K562 (cell line): Measurements from ENCODE around the gene PPP6R3. TPM values are rescaled to one million over a fixed set of nuclear protein-coding genes. Genes with fewer than 3 reads are reported as not detected.

Source experiments
- ATAC-seq: fragments of 200-7000 bp; cut with Tn5 transposase; 3 replicates; pipeline ENCODE4 v1.9.1; 2020; ENCODE audit warnings: moderate library complexity
- BruUV-seq: library from RNA; stranded (reverse); fragments of 400-500 nt; replicated peaks from 2 replicates; lab custom pipeline; 2021; lab: Mats Ljungman, UMichigan
- CTCF ChIA-PET: fragments of 300-600 bp; formaldehyde crosslinking; extraction: SDS; loops from one replicate; lab custom pipeline; 2021; ENCODE audit warnings: low intra/inter-chr PET ratio; lab: Yijun Ruan, JAX
- POLR2A ChIA-PET: fragments of 300-600, 350-650 bp; sonication (Branson Sonifier 250); formaldehyde crosslinking; extraction: SDS; loops from one replicate; lab custom pipeline; 2021; ENCODE audit warnings: antibody characterized with exemption, inconsistent platforms; lab: Yijun Ruan, JAX
- DNase-seq, 4 experiments: peaks; one replicate each; pipeline versions ENCODE4 v3.0.0 to v3.0.0-alpha.2; 2011 to 2018; ENCODE audit warnings: low spot score in 3 of 4, mixed read lengths in 3 of 4; ENCODE audit errors: extremely low read depth in 1 of 4
- FAIRE-seq: peaks from 2 replicates; lab custom pipeline; 2011; peaks lifted over from hg19 to GRCh38; lab: Jason Lieb, UNC
- H2AFZ ChIP-seq: 2 replicates; pipeline ENCODE4 v1.6.0; 2011; ENCODE audit warnings: low read depth, low read length, control low read depth, inconsistent platforms
- H3K27ac ChIP-seq: fragments of 200-600 bp; 3 replicates; pipeline ENCODE4 v1.8.0; 2011; ENCODE audit warnings: low read depth, mild to moderate bottlenecking, control low read depth, inconsistent platforms, low read length, moderate library complexity, mixed read lengths; ENCODE audit errors: extremely low read depth
- H3K27me3 ChIP-seq, 2 experiments: fragments of 300-600 bp in 1 of 2; 2 replicates in 1 of 2; 3 replicates in 1 of 2; pipeline versions ENCODE4 v1.6.0 to v1.8.0; 2011; ENCODE audit warnings: inconsistent platforms in 2 of 2, low read length in 2 of 2, mild to moderate bottlenecking in 1 of 2, mixed read lengths in 1 of 2, moderate library complexity in 1 of 2; ENCODE audit not compliant: control insufficient read depth in 2 of 2, insufficient read depth in 2 of 2
- H3K36me3 ChIP-seq: fragments of 300-600 bp; 3 replicates; pipeline ENCODE4 v1.8.0; 2011; ENCODE audit warnings: mild to moderate bottlenecking, low read length, inconsistent platforms; ENCODE audit not compliant: control insufficient read depth, insufficient read depth
- H3K4me1 ChIP-seq, 2 experiments: fragments of 200-600 bp in 1 of 2; replicated peaks in 1 of 2; 2 replicates in 1 of 2; 3 replicates in 1 of 2; pipeline versions ENCODE4 v1.5.1 to v1.8.0; 2011; ENCODE audit warnings: inconsistent platforms in 2 of 2, low read length in 2 of 2, mild to moderate bottlenecking in 1 of 2, mixed read lengths in 1 of 2, moderate library complexity in 1 of 2; ENCODE audit not compliant: control insufficient read depth in 2 of 2, insufficient read depth in 2 of 2
- H3K4me2 ChIP-seq: 2 replicates; pipeline ENCODE4 v1.6.1; 2011; ENCODE audit warnings: low read length, control low read depth, inconsistent platforms, mixed read lengths; ENCODE audit not compliant: insufficient read depth
- H3K4me3 ChIP-seq: fragments of 200-600 bp; sonication (generic), shearing (Covaris generic); 2 replicates; pipeline ENCODE4 v1.5.1; 2016; ENCODE audit warnings: control low read depth, inconsistent platforms
- H3K79me2 ChIP-seq: fragments of 200-600 bp; 3 replicates; pipeline ENCODE4 v1.8.0; 2011; ENCODE audit warnings: low read length, inconsistent platforms; ENCODE audit not compliant: control insufficient read depth, insufficient read depth
- H3K9ac ChIP-seq, 2 experiments: 2 replicates each; pipeline versions ENCODE4 v1.6.0 to v1.6.1; 2011; ENCODE audit warnings: low read depth in 2 of 2, low read length in 2 of 2, control low read depth in 1 of 2, inconsistent platforms in 1 of 2, mild to moderate bottlenecking in 1 of 2, mixed read lengths in 1 of 2; ENCODE audit not compliant: insufficient read depth in 1 of 2
- H3K9me1 ChIP-seq: one replicate; pipeline ENCODE4 v1.6.0; 2011; ENCODE audit warnings: inconsistent platforms, mild to moderate bottlenecking, low read length, moderate library complexity; ENCODE audit not compliant: control insufficient read depth, insufficient read depth
- H3K9me3 ChIP-seq: replicated peaks from 2 replicates; pipeline ENCODE4 v1.5.1; 2011; ENCODE audit warnings: low read depth, low read length, inconsistent platforms; ENCODE audit not compliant: control insufficient read depth, insufficient read depth
- H4K20me1 ChIP-seq: replicated peaks from 2 replicates; pipeline ENCODE4 v1.6.1; 2011; ENCODE audit warnings: low read length, inconsistent platforms, mixed read lengths; ENCODE audit not compliant: control insufficient read depth, insufficient read depth
- CHD2 ChIP-seq: IDR thresholded peaks from 2 replicates; pipeline ENCODE4 v1.6.1; 2011; ENCODE audit warnings: low read depth, low read length
- GABPB1 ChIP-seq: sonication (generic); formaldehyde crosslinking; IDR thresholded peaks from 2 replicates; pipeline ENCODE4 v1.8.0; 2022; ENCODE audit warnings: mild to moderate bottlenecking, missing genetic modification reagents
- MYBL2 ChIP-seq, 2 experiments: fragments of 450-650 bp in 1 of 2; sonication (generic) in 1 of 2; formaldehyde crosslinking in 1 of 2; IDR thresholded peaks; 2 replicates each; pipeline versions ENCODE4 v1.6.1 to v1.8.1; 2017 to 2022; ENCODE audit warnings: borderline replicate concordance in 1 of 2, inconsistent platforms in 1 of 2, low read depth in 1 of 2, mild to moderate bottlenecking in 1 of 2, missing genetic modification reagents in 1 of 2, moderate library complexity in 1 of 2
- NEUROD1 ChIP-seq: fragments of 150-350 bp; IDR thresholded peaks from 2 replicates; pipeline ENCODE4 v1.6.1; 2014; ENCODE audit warnings: borderline replicate concordance, low read length, low read depth; ENCODE audit not compliant: partially characterized antibody
- SMARCA5 ChIP-seq: fragments of 450-650 bp; IDR thresholded peaks from 2 replicates; pipeline ENCODE4 v1.6.1; 2016
- SP1 ChIP-seq: sonication (generic); formaldehyde crosslinking; IDR thresholded peaks from 2 replicates; pipeline ENCODE4 v1.8.1; 2022; ENCODE audit warnings: mild to moderate bottlenecking, missing genetic modification reagents
- TAL1 ChIP-seq: fragments of 450-650 bp; IDR thresholded peaks from 2 replicates; pipeline ENCODE4 v1.6.1; 2016; ENCODE audit warnings: mild to moderate bottlenecking
- TEAD2 ChIP-seq: fragments of 450-650 bp; IDR thresholded peaks from 2 replicates; pipeline ENCODE4 v1.6.1; 2016; ENCODE audit warnings: missing genetic modification characterization, control low read depth, missing compliant biosample characterization
- U2AF1 ChIP-seq: fragments of 200-400 bp; formaldehyde crosslinking; optimal IDR thresholded peaks from 2 replicates; pipeline ENCODE3; 2017; ENCODE audit warnings: mild to moderate bottlenecking, low read depth, low read length, moderate library complexity
- ZFP1 ChIP-seq: fragments of 450-650 bp; formaldehyde crosslinking; IDR thresholded peaks from 2 replicates; pipeline ENCODE4 v1.4.0; 2020; ENCODE audit warnings: mild to moderate bottlenecking, mixed read lengths
- ZNF143 ChIP-seq: sonication (generic); formaldehyde crosslinking; IDR thresholded peaks from 2 replicates; pipeline ENCODE4 v1.9.0; 2022; ENCODE audit warnings: mild to moderate bottlenecking, missing genetic modification reagents
- ZNF146 ChIP-seq: IDR thresholded peaks from one replicate; pipeline ENCODE4 v1.6.1; 2018; ENCODE audit warnings: missing compliant biosample characterization; ENCODE audit not compliant: unreplicated experiment
- ZSCAN32 ChIP-seq: fragments of 450-650 bp; formaldehyde crosslinking; IDR thresholded peaks from 2 replicates; pipeline ENCODE4 v1.4.0; 2020; ENCODE audit warnings: mild to moderate bottlenecking, moderate library complexity
- WGBS: fragments of 100-300 bp; shearing (Covaris generic); methylation state at CpG from one replicate; pipeline ENCODE4 v1.1.6; 2016; ENCODE audit warnings: low coverage, mixed read lengths; ENCODE audit not compliant: insufficient coverage; ENCODE audit errors: missing lambda C conversion rate; 5-methylcytosine and 5-hydroxymethylcytosine counted together
- in situ Hi-C: fragments of 300-500 bp; cut with MboI; formaldehyde crosslinking; loops from 4 replicates; pipeline ENCODE4 v1.15.0; 2018; ENCODE audit warnings: inconsistent platforms, mixed read lengths
- intact Hi-C: fragments of 100-400 bp; cut with micrococcal nuclease; formaldehyde crosslinking; loops from 2 replicates; pipeline ENCODE4 v1.14.2; 2022
- polyA plus RNA-seq, 8 experiments: library from polyadenylated mRNA; depleted of rRNA in 4 of 8; stranded (reverse) in 5 of 8; unstranded in 3 of 8; fragments of >200 nt; fragmentation: Nextera tagmentation in 2 of 8; fragmentation: Illumina TruSeq in 1 of 8; extraction: Ambion mirVana in 2 of 8; extraction: Trizol in 1 of 8; gene quantifications; 2 replicates each; pipeline versions ENCODE4 v1.2.1 to v1.2.3, GENCODE V29; 2011 to 2014; ENCODE audit warnings: inconsistent platforms in 1 of 8, missing spikeins in 1 of 8
- total RNA-seq, 7 experiments: library from RNA; depleted of rRNA in 6 of 7; stranded (reverse); fragments of >200 nt in 6 of 7; fragmentation: Illumina TruSeq in 2 of 7; extraction: Trizol in 2 of 7; gene quantifications; 2 replicates each; pipeline versions ENCODE4 v1.2.1 to v1.2.3, GENCODE V29; 2011 to 2021; ENCODE audit warnings: low replicate concordance in 1 of 7
- TF ChIP-seq, protein P1 (sequence below): fragments of 250-450 bp; sonication (Bioruptor Pico); IDR thresholded peaks from 2 replicates; pipeline ENCODE4 v1.8.0; 2022; ENCODE audit warnings: moderate library complexity, mild to moderate bottlenecking, inconsistent platforms
- TF ChIP-seq, protein P2 (sequence below): fragments of 250-450 bp; sonication (Bioruptor Pico); IDR thresholded peaks from 2 replicates; pipeline ENCODE4 v1.4.0; 2020; ENCODE audit warnings: mild to moderate bottlenecking
- TF ChIP-seq, protein P3 (sequence below): sonication (generic); formaldehyde crosslinking; IDR thresholded peaks from 2 replicates; pipeline ENCODE4 v1.8.0; 2022; ENCODE audit warnings: mild to moderate bottlenecking, missing genetic modification reagents
- TF ChIP-seq, protein P4 (sequence below): fragments of 450-650 bp; formaldehyde crosslinking; IDR thresholded peaks from 2 replicates; pipeline ENCODE4 v1.4.0; 2022; ENCODE audit warnings: mild to moderate bottlenecking, moderate library complexity
- TF ChIP-seq, protein P5 (sequence below): fragments of 450-650 bp; formaldehyde crosslinking; IDR thresholded peaks from 2 replicates; pipeline ENCODE4 v1.4.0; 2020; ENCODE audit warnings: mild to moderate bottlenecking, moderate library complexity

PPP6R3 gene
- total and polyA plus RNA-seq, 9 of the 15 experiments (the other 6 are each of a cell fraction or from before 2014, with no cell fraction given) = 20.3 to 117 (median 80.6) TPM

DNA sequence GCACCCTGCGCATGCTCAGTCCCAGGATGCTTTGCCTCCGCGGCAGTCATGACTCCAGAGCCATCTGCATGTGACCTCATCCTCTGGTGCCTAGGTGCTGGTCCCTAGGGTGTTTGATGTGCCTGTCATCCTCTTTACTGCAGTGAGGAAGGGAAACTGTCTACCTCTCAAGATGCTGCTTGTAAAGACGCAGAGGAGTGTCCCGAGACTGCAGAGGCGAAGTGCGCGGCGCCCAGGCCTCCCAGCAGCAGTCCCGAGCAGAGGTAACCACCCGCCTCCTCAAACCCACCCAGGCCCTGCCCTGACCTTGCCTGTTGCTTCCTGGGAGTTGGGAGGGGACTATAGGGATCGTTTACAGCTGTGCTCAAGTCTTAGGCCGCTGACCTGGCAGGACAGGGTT is 149.2 kb downstream of the PPP6R3 start:
- no peak overlapping the region for H3K4me2 ChIP-seq
- no peak overlapping the region for H3K4me3 ChIP-seq
- H2AFZ ChIP-seq = no peak overlapping the region
- no peaks in the 10 kb centered on the region for H4K20me1 ChIP-seq
- no peak overlapping the region for H3K9ac ChIP-seq
- ChIA-PET POLR2A (interaction anchor here (0.5 to 0.7 kb wide), 2 partner anchors 219 to 309 kb away, joined by 3 read pairs; no protein-coding TSS in a partner anchor), CTCF (no interaction called here)
- H3K27ac ChIP-seq = no peak overlapping the region
- no peak for FAIRE-seq
- in situ Hi-C loops = no loop called here
- peaks cover 97% of the 10 kb centered on the region for H3K36me3 ChIP-seq
- no peaks in the 10 kb centered on the region for H3K79me2 ChIP-seq
- H3K27me3 ChIP-seq = no peaks in the 10 kb centered on the region
- H3K9me1 ChIP-seq = no peaks in the 10 kb centered on the region
- no peaks in the 10 kb centered on the region for H3K4me1 ChIP-seq
- no peak for DNase-seq
- 90% methylated on average over 9 of the region's 13 CpGs for WGBS
- no TSS peak for BruUV-seq
- intact Hi-C loops = no loop called here
- no peak for ATAC-seq
- H3K9me3 ChIP-seq = no peaks in the 10 kb centered on the region
- TF ChIP-seq CHD2 = no peak
- no peak for TF ChIP-seq ZSCAN32 (CRISPR knock-in tag)
- TF ChIP-seq, protein P1, sequence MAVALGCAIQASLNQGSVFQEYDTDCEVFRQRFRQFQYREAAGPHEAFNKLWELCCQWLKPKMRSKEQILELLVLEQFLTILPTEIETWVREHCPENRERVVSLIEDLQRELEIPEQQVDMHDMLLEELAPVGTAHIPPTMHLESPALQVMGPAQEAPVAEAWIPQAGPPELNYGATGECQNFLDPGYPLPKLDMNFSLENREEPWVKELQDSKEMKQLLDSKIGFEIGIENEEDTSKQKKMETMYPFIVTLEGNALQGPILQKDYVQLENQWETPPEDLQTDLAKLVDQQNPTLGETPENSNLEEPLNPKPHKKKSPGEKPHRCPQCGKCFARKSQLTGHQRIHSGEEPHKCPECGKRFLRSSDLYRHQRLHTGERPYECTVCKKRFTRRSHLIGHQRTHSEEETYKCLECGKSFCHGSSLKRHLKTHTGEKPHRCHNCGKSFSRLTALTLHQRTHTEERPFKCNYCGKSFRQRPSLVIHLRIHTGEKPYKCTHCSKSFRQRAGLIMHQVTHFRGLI = no peak
- TF ChIP-seq TAL1 = no peak
- no peak for TF ChIP-seq ZFP1 (CRISPR knock-in tag)
- TF ChIP-seq U2AF1 = no peak
- no peak for TF ChIP-seq NEUROD1
- no peak for TF ChIP-seq TEAD2 (tag)
- TF ChIP-seq, protein P2, sequence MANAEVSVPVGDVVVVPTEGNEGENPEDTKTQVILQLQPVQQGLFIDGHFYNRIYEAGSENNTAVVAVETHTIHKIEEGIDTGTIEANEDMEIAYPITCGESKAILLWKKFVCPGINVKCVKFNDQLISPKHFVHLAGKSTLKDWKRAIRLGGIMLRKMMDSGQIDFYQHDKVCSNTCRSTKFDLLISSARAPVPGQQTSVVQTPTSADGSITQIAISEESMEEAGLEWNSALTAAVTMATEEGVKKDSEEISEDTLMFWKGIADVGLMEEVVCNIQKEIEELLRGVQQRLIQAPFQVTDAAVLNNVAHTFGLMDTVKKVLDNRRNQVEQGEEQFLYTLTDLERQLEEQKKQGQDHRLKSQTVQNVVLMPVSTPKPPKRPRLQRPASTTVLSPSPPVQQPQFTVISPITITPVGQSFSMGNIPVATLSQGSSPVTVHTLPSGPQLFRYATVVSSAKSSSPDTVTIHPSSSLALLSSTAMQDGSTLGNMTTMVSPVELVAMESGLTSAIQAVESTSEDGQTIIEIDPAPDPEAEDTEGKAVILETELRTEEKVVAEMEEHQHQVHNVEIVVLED = no peak
- no peak for TF ChIP-seq ZNF143 (CRISPR knock-in tag)
- TF ChIP-seq SP1 (CRISPR knock-in tag) = no peak
- TF ChIP-seq, protein P3, sequence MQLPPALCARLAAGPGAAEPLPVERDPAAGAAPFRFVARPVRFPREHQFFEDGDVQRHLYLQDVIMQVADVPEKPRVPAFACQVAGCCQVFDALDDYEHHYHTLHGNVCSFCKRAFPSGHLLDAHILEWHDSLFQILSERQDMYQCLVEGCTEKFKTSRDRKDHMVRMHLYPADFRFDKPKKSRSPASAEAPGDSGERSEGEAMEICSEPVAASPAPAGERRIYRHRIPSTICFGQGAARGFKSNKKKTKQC = no peak
- TF ChIP-seq ZNF146 (CRISPR knock-in tag) = no peak
- TF ChIP-seq, protein P4, sequence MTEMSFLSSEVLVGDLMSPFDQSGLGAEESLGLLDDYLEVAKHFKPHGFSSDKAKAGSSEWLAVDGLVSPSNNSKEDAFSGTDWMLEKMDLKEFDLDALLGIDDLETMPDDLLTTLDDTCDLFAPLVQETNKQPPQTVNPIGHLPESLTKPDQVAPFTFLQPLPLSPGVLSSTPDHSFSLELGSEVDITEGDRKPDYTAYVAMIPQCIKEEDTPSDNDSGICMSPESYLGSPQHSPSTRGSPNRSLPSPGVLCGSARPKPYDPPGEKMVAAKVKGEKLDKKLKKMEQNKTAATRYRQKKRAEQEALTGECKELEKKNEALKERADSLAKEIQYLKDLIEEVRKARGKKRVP = no peak
- no peak for TF ChIP-seq GABPB1 (CRISPR knock-in tag)
- no peak for TF ChIP-seq MYBL2 (IDR thresholded peaks at IDR 0.05; ENCODE audit: low read depth)
- no peak for TF ChIP-seq MYBL2 (CRISPR knock-in tag; IDR thresholded peaks at IDR 0.05; ENCODE audit: borderline replicate concordance)
- no peak for TF ChIP-seq SMARCA5
- TF ChIP-seq, protein P5, sequence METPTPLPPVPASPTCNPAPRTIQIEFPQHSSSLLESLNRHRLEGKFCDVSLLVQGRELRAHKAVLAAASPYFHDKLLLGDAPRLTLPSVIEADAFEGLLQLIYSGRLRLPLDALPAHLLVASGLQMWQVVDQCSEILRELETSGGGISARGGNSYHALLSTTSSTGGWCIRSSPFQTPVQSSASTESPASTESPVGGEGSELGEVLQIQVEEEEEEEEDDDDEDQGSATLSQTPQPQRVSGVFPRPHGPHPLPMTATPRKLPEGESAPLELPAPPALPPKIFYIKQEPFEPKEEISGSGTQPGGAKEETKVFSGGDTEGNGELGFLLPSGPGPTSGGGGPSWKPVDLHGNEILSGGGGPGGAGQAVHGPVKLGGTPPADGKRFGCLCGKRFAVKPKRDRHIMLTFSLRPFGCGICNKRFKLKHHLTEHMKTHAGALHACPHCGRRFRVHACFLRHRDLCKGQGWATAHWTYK = no peak
